GM23338 (cell line): ENCODE data around the gene CITED4. TPM values are rescaled to one million over a fixed set of nuclear protein-coding genes. Genes with fewer than 3 reads are reported as not detected.
A peak's percentile ranks its signal among the peaks of the same experiment; 100 is the strongest.

Experiments
- ATAC-seq: fragments of 200-7000 bp; cut with Tn5 transposase; 3 replicates; pipeline ENCODE4 v1.9.1; 2020
- DNase-seq: peaks from one replicate; pipeline ENCODE4 v3.0.0-alpha.2; 2015; ENCODE audit warnings: low spot score
- H2AFZ ChIP-seq: fragments of 200-600 bp; sonication (generic); 2 replicates; pipeline ENCODE4 v1.8.0; 2016; ENCODE audit warnings: antibody characterized with exemption, mild to moderate bottlenecking, moderate library complexity
- H3F3A ChIP-seq: fragments of 200-600 bp; sonication (generic); replicated peaks from 2 replicates; pipeline ENCODE4 v1.8.0; 2017; ENCODE audit warnings: antibody characterized with exemption, mixed run types, low read depth
- H3K27ac ChIP-seq: fragments of 200-600 bp; sonication (generic); 2 replicates; pipeline ENCODE4 v1.6.1; 2016; ENCODE audit warnings: low read depth
- H3K27me3 ChIP-seq: fragments of 200-600 bp; sonication (generic); 2 replicates; pipeline ENCODE4 v1.8.0; 2016; ENCODE audit warnings: mild to moderate bottlenecking, mixed run types, moderate library complexity; ENCODE audit not compliant: insufficient read depth
- H3K36me3 ChIP-seq: fragments of 200-600 bp; sonication (generic); 2 replicates; pipeline ENCODE4 v1.8.0; 2016; ENCODE audit warnings: mild to moderate bottlenecking; ENCODE audit not compliant: insufficient read depth
- H3K4me1 ChIP-seq: fragments of 200-600 bp; sonication (generic); 2 replicates; pipeline ENCODE4 v1.8.0; 2016; ENCODE audit warnings: mild to moderate bottlenecking, moderate library complexity; ENCODE audit not compliant: insufficient read depth
- H3K4me2 ChIP-seq: fragments of 200-600 bp; sonication (generic); 2 replicates; pipeline ENCODE4 v1.7.1; 2017; ENCODE audit warnings: mixed run types
- H3K4me3 ChIP-seq: fragments of 200-600 bp; sonication (generic); 2 replicates; pipeline ENCODE4 v1.6.1; 2016; ENCODE audit warnings: mixed run types
- H3K79me2 ChIP-seq: fragments of 200-600 bp; sonication (generic); replicated peaks from 2 replicates; pipeline ENCODE4 v1.8.0; 2017; ENCODE audit warnings: mild to moderate bottlenecking; ENCODE audit not compliant: insufficient read depth
- H3K9me2 ChIP-seq: fragments of 200-600 bp; sonication (generic); 2 replicates; pipeline ENCODE4 v1.8.0; 2017; ENCODE audit not compliant: insufficient read depth
- H4K20me1 ChIP-seq: fragments of 200-600 bp; sonication (generic); replicated peaks from 2 replicates; pipeline ENCODE4 v1.8.0; 2017; ENCODE audit warnings: mild to moderate bottlenecking; ENCODE audit not compliant: insufficient read depth
- H3K27ac Mint-ChIP-seq: 2 replicates; pipeline ENCODE4 v1.8.0; 2020; ENCODE audit warnings: inconsistent platforms, mild to moderate bottlenecking, moderate library complexity, mixed read lengths
- H3K27me3 Mint-ChIP-seq: 3 replicates; pipeline ENCODE4 v1.8.0; 2022; ENCODE audit warnings: low read depth, mild to moderate bottlenecking, moderate library complexity, mixed read lengths, inconsistent platforms; ENCODE audit not compliant: insufficient read depth, poor library complexity
- H3K36me3 Mint-ChIP-seq: 3 replicates; pipeline ENCODE4 v1.8.0; 2021; ENCODE audit warnings: low read depth, mild to moderate bottlenecking, inconsistent platforms, moderate library complexity, mixed read lengths
- H3K4me1 Mint-ChIP-seq: 3 replicates; pipeline ENCODE4 v1.8.0; 2020; ENCODE audit warnings: mild to moderate bottlenecking, inconsistent platforms, mixed read lengths
- H3K4me3 Mint-ChIP-seq: 3 replicates; pipeline ENCODE4 v1.8.0; 2021; ENCODE audit warnings: moderate library complexity, mild to moderate bottlenecking, inconsistent platforms, mixed read lengths
- H3K9me3 Mint-ChIP-seq: 3 replicates; pipeline ENCODE4 v1.8.0; 2020; ENCODE audit warnings: moderate library complexity, mild to moderate bottlenecking, inconsistent platforms, mixed read lengths
- CREB1 ChIP-seq: fragments of 250-450 bp; sonication (Bioruptor Pico); IDR thresholded peaks from 2 replicates; pipeline ENCODE4 v1.5.0; 2020; ENCODE audit warnings: low read depth, mild to moderate bottlenecking, moderate library complexity
- EZH2 ChIP-seq: fragments of 200-600 bp; sonication (generic); IDR thresholded peaks from one replicate; pipeline ENCODE4 v1.8.0; 2017; ENCODE audit warnings: antibody characterized with exemption, mild to moderate bottlenecking, low read depth; ENCODE audit not compliant: unreplicated experiment
- NANOG ChIP-seq: IDR thresholded peaks from 2 replicates; pipeline ENCODE4 v1.6.1; 2016; ENCODE audit warnings: antibody characterized with exemption, borderline replicate concordance
- POLR2AphosphoS5 ChIP-seq: IDR thresholded peaks from 2 replicates; pipeline ENCODE4 v1.6.1; 2016; ENCODE audit warnings: antibody characterized with exemption, low read depth
- STAT1 ChIP-seq: IDR thresholded peaks from one replicate; pipeline ENCODE4 v1.6.1; 2016; ENCODE audit warnings: antibody characterized with exemption; ENCODE audit not compliant: unreplicated experiment
- ZNF114 ChIP-seq: fragments of 250-450 bp; sonication (Bioruptor Pico); IDR thresholded peaks from 2 replicates; pipeline ENCODE4 v1.5.0; 2020; ENCODE audit warnings: mild to moderate bottlenecking, moderate library complexity
- polyA plus RNA-seq: library from polyadenylated mRNA; unstranded; fragments of >200 nt; fragmentation: Nextera tagmentation; extraction: Ambion mirVana; gene quantifications from 2 replicates; pipeline ENCODE4 v1.2.1, GENCODE V29; 2016
- total RNA-seq: library from RNA; depleted of rRNA; stranded (reverse); fragments of >200 nt; shearing (Covaris generic); gene quantifications from 2 replicates; pipeline ENCODE4 v1.2.3, GENCODE V29; 2014
- TF ChIP-seq, protein P1 (sequence below), 2 experiments: fragments of 200-600 bp in 1 of 2; sonication (generic) in 1 of 2; conservative IDR thresholded peaks; 2 replicates each; pipeline versions ENCODE4 v1.5.1 to v1.6.1; 2016 to 2017; ENCODE audit warnings: antibody characterized with exemption in 2 of 2, low read depth in 2 of 2, mild to moderate bottlenecking in 2 of 2, moderate library complexity in 1 of 2
- TF ChIP-seq, protein P2 (sequence below): fragments of 250-450 bp; sonication (Bioruptor Pico); IDR thresholded peaks from 2 replicates; pipeline ENCODE4 v1.5.0; 2020; ENCODE audit warnings: mild to moderate bottlenecking, moderate library complexity

CITED4 gene
- total and polyA plus RNA-seq, 2 experiments from 2014 or later: 2.9 to 18.7 TPM

DNA sequence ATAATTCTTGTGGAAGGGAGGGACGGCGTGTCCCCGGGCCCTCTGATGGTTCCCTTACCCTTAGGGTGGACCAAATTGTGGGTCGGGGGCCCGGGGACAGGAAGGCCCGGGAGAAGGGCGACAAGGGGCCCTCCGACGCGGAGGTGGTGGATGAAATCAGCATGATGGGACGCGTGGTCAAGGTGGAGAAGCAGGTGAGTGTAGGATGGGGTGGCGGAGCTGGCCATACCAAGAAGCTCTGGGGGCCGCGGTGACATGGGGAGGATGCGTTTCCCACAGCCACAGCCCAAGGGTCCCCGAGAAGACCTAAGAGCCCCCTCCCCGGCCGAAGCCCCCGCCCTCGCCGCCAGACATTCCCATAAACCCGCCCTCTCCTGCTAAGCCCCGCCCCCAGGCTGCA lies 24.6 kb downstream of the CITED4 start:
- Histone ChIP-seq H3K4me2 (no peak overlapping the region), H3F3A (no peaks in the 10 kb centered on the region), H4K20me1 (no peaks in the 10 kb centered on the region), H3K4me3 (peak overlapping the region; percentile 37; the same call in 1 of the 2 replicates), H3K27ac (no peak overlapping the region), H3K79me2 (no peaks in the 10 kb centered on the region), H3K4me1 (no peaks in the 10 kb centered on the region), H2AFZ (no peak overlapping the region), H3K9me2 (no peaks in the 10 kb centered on the region), H3K36me3 (no peaks in the 10 kb centered on the region), H3K27me3 (no peaks in the 10 kb centered on the region)
- peaks cover 4% of the 10 kb centered on the region for H3K27me3 Mint-ChIP-seq
- peaks cover 7% of the 10 kb centered on the region; the same call in 2 of the 3 replicates for H3K4me1 Mint-ChIP-seq
- peaks cover 2% of the 10 kb centered on the region; the same call in 1 of the 3 replicates for H3K36me3 Mint-ChIP-seq
- TF ChIP-seq ZNF114 (CRISPR knock-in tag) (no peak), NANOG (no peak), CREB1 (CRISPR knock-in tag) (no peak), STAT1 (no peak), EZH2 (no peak), POLR2AphosphoS5 (no peak)
- TF ChIP-seq, protein P1, sequence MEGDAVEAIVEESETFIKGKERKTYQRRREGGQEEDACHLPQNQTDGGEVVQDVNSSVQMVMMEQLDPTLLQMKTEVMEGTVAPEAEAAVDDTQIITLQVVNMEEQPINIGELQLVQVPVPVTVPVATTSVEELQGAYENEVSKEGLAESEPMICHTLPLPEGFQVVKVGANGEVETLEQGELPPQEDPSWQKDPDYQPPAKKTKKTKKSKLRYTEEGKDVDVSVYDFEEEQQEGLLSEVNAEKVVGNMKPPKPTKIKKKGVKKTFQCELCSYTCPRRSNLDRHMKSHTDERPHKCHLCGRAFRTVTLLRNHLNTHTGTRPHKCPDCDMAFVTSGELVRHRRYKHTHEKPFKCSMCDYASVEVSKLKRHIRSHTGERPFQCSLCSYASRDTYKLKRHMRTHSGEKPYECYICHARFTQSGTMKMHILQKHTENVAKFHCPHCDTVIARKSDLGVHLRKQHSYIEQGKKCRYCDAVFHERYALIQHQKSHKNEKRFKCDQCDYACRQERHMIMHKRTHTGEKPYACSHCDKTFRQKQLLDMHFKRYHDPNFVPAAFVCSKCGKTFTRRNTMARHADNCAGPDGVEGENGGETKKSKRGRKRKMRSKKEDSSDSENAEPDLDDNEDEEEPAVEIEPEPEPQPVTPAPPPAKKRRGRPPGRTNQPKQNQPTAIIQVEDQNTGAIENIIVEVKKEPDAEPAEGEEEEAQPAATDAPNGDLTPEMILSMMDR (conservative IDR thresholded peaks at IDR 0.05; ENCODE audit: low read depth in 2 of 2): no peak
- TF ChIP-seq, protein P2, sequence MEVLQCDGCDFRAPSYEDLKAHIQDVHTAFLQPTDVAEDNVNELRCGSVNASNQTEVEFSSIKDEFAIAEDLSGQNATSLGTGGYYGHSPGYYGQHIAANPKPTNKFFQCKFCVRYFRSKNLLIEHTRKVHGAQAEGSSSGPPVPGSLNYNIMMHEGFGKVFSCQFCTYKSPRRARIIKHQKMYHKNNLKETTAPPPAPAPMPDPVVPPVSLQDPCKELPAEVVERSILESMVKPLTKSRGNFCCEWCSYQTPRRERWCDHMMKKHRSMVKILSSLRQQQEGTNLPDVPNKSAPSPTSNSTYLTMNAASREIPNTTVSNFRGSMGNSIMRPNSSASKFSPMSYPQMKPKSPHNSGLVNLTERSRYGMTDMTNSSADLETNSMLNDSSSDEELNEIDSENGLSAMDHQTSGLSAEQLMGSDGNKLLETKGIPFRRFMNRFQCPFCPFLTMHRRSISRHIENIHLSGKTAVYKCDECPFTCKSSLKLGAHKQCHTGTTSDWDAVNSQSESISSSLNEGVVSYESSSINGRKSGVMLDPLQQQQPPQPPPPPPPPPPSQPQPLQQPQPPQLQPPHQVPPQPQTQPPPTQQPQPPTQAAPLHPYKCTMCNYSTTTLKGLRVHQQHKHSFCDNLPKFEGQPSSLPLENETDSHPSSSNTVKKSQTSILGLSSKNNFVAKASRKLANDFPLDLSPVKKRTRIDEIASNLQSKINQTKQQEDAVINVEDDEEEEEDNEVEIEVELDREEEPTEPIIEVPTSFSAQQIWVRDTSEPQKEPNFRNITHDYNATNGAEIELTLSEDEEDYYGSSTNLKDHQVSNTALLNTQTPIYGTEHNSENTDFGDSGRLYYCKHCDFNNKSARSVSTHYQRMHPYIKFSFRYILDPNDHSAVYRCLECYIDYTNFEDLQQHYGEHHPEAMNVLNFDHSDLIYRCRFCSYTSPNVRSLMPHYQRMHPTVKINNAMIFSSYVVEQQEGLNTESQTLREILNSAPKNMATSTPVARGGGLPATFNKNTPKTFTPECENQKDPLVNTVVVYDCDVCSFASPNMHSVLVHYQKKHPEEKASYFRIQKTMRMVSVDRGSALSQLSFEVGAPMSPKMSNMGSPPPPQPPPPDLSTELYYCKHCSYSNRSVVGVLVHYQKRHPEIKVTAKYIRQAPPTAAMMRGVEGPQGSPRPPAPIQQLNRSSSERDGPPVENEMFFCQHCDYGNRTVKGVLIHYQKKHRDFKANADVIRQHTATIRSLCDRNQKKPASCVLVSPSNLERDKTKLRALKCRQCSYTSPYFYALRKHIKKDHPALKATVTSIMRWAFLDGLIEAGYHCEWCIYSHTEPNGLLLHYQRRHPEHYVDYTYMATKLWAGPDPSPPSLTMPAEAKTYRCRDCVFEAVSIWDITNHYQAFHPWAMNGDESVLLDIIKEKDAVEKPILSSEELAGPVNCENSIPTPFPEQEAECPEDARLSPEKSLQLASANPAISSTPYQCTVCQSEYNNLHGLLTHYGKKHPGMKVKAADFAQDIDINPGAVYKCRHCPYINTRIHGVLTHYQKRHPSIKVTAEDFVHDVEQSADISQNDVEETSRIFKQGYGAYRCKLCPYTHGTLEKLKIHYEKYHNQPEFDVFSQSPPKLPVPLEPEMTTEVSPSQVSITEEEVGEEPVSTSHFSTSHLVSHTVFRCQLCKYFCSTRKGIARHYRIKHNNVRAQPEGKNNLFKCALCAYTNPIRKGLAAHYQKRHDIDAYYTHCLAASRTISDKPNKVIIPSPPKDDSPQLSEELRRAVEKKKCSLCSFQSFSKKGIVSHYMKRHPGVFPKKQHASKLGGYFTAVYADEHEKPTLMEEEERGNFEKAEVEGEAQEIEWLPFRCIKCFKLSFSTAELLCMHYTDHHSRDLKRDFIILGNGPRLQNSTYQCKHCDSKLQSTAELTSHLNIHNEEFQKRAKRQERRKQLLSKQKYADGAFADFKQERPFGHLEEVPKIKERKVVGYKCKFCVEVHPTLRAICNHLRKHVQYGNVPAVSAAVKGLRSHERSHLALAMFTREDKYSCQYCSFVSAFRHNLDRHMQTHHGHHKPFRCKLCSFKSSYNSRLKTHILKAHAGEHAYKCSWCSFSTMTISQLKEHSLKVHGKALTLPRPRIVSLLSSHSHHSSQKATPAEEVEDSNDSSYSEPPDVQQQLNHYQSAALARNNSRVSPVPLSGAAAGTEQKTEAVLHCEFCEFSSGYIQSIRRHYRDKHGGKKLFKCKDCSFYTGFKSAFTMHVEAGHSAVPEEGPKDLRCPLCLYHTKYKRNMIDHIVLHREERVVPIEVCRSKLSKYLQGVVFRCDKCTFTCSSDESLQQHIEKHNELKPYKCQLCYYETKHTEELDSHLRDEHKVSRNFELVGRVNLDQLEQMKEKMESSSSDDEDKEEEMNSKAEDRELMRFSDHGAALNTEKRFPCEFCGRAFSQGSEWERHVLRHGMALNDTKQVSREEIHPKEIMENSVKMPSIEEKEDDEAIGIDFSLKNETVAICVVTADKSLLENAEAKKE: no peak
- DNase-seq (no peak), ATAC-seq (no peak)
- no peaks in the 10 kb centered on the region for H3K9me3 Mint-ChIP-seq
- no peak overlapping the region for H3K4me3 Mint-ChIP-seq
- H3K27ac Mint-ChIP-seq: no peak overlapping the region
